ENCODE data around the gene MYO10. TPM values are rescaled to one million over a fixed set of nuclear protein-coding genes. Genes with fewer than 3 reads are reported as not detected.

The MYO10 gene
- total RNA-seq, 1 experiment from 2014 or later, result 202 TPM

GRCh38 chr5:16704945-16705344 lies 231.1 kb downstream of the MYO10 start:
- ChIA-PET POLR2A (ENCODE audit: low non-redundant PET) (no interaction called here), CTCF (no interaction called here)
- no peak for TF ChIP-seq CTCF (conservative IDR thresholded peaks at IDR 0.05; ENCODE audit: low read depth, low read length)
- no peak for TF ChIP-seq EZH2 (IDR thresholded peaks at IDR 0.05; ENCODE audit: borderline replicate concordance, low read depth, low read length, poor library complexity, severe bottlenecking)
- no peak for DNase-seq (ENCODE audit: low spot score)
- no peaks in the 10 kb centered on the region for H3K4me1 ChIP-seq (ENCODE audit: insufficient read depth, low read length, poor library complexity, severe bottlenecking)
- H3K27me3 ChIP-seq (replicated peaks; ENCODE audit: insufficient read depth, low read depth, low read length, poor library complexity), result no peaks in the 10 kb centered on the region
- peaks cover 96% of the 10 kb centered on the region for H3K36me3 ChIP-seq (ENCODE audit: insufficient read depth, low read length, poor library complexity, severe bottlenecking)
- BruUV-seq (replicated peaks), result no TSS peak
- intact Hi-C loops (cut with micrococcal nuclease; ENCODE audit: unreplicated experiment), result no loop called here
- H3K9me3 ChIP-seq (ENCODE audit: low read depth, low read length, poor library complexity, severe bottlenecking), result no peaks in the 10 kb centered on the region
- H3K27ac ChIP-seq (ENCODE audit: low read depth, low read length, poor library complexity, severe bottlenecking), result no peak overlapping the region
- H3K4me3 ChIP-seq (ENCODE audit: low read depth, low read length, poor library complexity, severe bottlenecking), result no peak overlapping the region

- no peaks in the 10 kb centered on the region for H3K9me3 ChIP-seq (ENCODE audit: low read depth, low read length, poor library complexity, severe bottlenecking)
- TF ChIP-seq EZH2 (IDR thresholded peaks at IDR 0.05; ENCODE audit: borderline replicate concordance, low read depth, low read length, poor library complexity, severe bottlenecking) (no peak), CTCF (conservative IDR thresholded peaks at IDR 0.05; ENCODE audit: low read depth, low read length) (no peak)
- H3K27ac ChIP-seq (ENCODE audit: low read depth, low read length, poor library complexity, severe bottlenecking), result peak overlapping the region; percentile 22
- H3K36me3 ChIP-seq (ENCODE audit: insufficient read depth, low read length, poor library complexity, severe bottlenecking), result peaks cover 91% of the 10 kb centered on the region
- ChIA-PET POLR2A (ENCODE audit: low non-redundant PET) (no interaction called here), CTCF (no interaction called here)
- no TSS peak for BruUV-seq (replicated peaks)
- intact Hi-C loops (cut with micrococcal nuclease; ENCODE audit: unreplicated experiment), result no loop called here
- no peaks in the 10 kb centered on the region for H3K27me3 ChIP-seq (replicated peaks; ENCODE audit: insufficient read depth, low read depth, low read length, poor library complexity)
- H3K4me3 ChIP-seq (ENCODE audit: low read depth, low read length, poor library complexity, severe bottlenecking), result no peak overlapping the region
- no peaks in the 10 kb centered on the region for H3K4me1 ChIP-seq (ENCODE audit: insufficient read depth, low read length, poor library complexity, severe bottlenecking)
- no peak for DNase-seq (ENCODE audit: low spot score)
These were observed 233.1 kb downstream of the MYO10 start for GRCh38 chr5:16702964-16703363.

- Histone ChIP-seq H3K27ac (ENCODE audit: low read depth, low read length, poor library complexity, severe bottlenecking) (no peak overlapping the region), H3K36me3 (ENCODE audit: insufficient read depth, low read length, poor library complexity, severe bottlenecking) (peaks cover 89% of the 10 kb centered on the region), H3K27me3 (replicated peaks; ENCODE audit: insufficient read depth, low read depth, low read length, poor library complexity) (no peaks in the 10 kb centered on the region), H3K4me3 (ENCODE audit: low read depth, low read length, poor library complexity, severe bottlenecking) (no peak overlapping the region), H3K4me1 (ENCODE audit: insufficient read depth, low read length, poor library complexity, severe bottlenecking) (no peaks in the 10 kb centered on the region), H3K9me3 (ENCODE audit: low read depth, low read length, poor library complexity, severe bottlenecking) (no peaks in the 10 kb centered on the region)
- DNase-seq (ENCODE audit: low spot score), result no peak
- POLR2A ChIA-PET (ENCODE audit: low non-redundant PET), result no interaction called here
- BruUV-seq (replicated peaks), result TSS peak; percentile 85
- TF ChIP-seq CTCF (conservative IDR thresholded peaks at IDR 0.05; ENCODE audit: low read depth, low read length) (no peak), EZH2 (IDR thresholded peaks at IDR 0.05; ENCODE audit: borderline replicate concordance, low read depth, low read length, poor library complexity, severe bottlenecking) (no peak)
- intact Hi-C loops (cut with micrococcal nuclease; ENCODE audit: unreplicated experiment), result no loop called here
- CTCF ChIA-PET, result no interaction called here
These were observed 234.7 kb downstream of the MYO10 start for GRCh38 chr5:16701134-16702099.

All from A673 (cell line).